ENCODE results near the gene B3GALT6. TPM values are rescaled to one million over a fixed set of nuclear protein-coding genes. Genes with fewer than 3 reads are reported as not detected.

The B3GALT6 gene
- total and polyA plus RNA-seq, 12 donors: 7.3 to 16.2 (median 9.1) TPM

GRCh38 chr1:1253972-1254666 lies 22.1 kb downstream of the B3GALT6 start:
- 95 to 96% methylated on average over 43 to 50 of the region's 50 CpGs for WGBS, 2 donors
- DNase-seq (no peak), ATAC-seq (no peak)
- TF ChIP-seq CTCF (IDR thresholded peaks at IDR 0.05): no peak
- H3K27me3 ChIP-seq: no peaks in the 10 kb centered on the region
- no peak overlapping the region for H3K27ac ChIP-seq
- intact Hi-C loops (cut with DNase I): loop anchor here in 4 of 10 donors (5.0 kb wide), 2 partner anchors 132 to 137 kb away; partner anchors contain the start of gene C1orf159 (in 1 of the 4)
- peaks cover 0 to 65% (median 37%) of the 10 kb centered on the region in 9 donors for H3K36me3 ChIP-seq
- peaks cover 0 to under 1% (median 0%) of the 10 kb centered on the region in 9 donors for H3K4me1 ChIP-seq
- no peaks in the 10 kb centered on the region for H3K9me3 ChIP-seq
- no peak overlapping the region for H3K4me3 ChIP-seq

- Histone ChIP-seq H3K36me3 (peaks cover 0 to 70% (median 37%) of the 10 kb centered on the region in 9 donors), H3K9me3 (no peaks in the 10 kb centered on the region), H3K4me1 (peaks cover 0 to 6% (median under 1%) of the 10 kb centered on the region in 9 donors), H3K27me3 (no peaks in the 10 kb centered on the region), H3K27ac (no peak overlapping the region), H3K4me3 (no peak overlapping the region)
- ATAC-seq (no peak), DNase-seq (no peak)
- 89 to 91% methylated on average over 21 of the region's 21 CpGs for WGBS, 2 donors
- TF ChIP-seq CTCF (IDR thresholded peaks at IDR 0.05): no peak
- intact Hi-C loops (cut with DNase I): loop anchor here in 4 of 10 donors (5.0 kb wide), 2 partner anchors 132 to 137 kb away; partner anchors contain the start of gene C1orf159 (in 1 of the 4)
Measured at GRCh38 chr1:1254667-1254998, 22.6 kb downstream of the B3GALT6 start.

- peaks cover 0 to 73% (median 37%) of the 10 kb centered on the region in 9 donors for H3K36me3 ChIP-seq
- DNase-seq (no peak), ATAC-seq (no peak)
- no peak for TF ChIP-seq CTCF (IDR thresholded peaks at IDR 0.05)
- intact Hi-C loops (cut with DNase I): no loop called here
- peaks cover 0 to 8% (median 4%) of the 10 kb centered on the region in 9 donors for H3K4me1 ChIP-seq
- no peaks in the 10 kb centered on the region for H3K27me3 ChIP-seq
- WGBS, 2 donors: 94% methylated on average over 26 of the region's 26 CpGs
- H3K27ac ChIP-seq: no peak overlapping the region
- no peak overlapping the region for H3K4me3 ChIP-seq
- no peaks in the 10 kb centered on the region for H3K9me3 ChIP-seq
Measured at GRCh38 chr1:1255078-1255477, 23.0 kb downstream of the B3GALT6 start.

- WGBS, 2 donors: 89% methylated on average over 10 of the region's 10 CpGs
Measured at GRCh38 chr1:1255611-1256010, 23.6 kb downstream of the B3GALT6 start.

More at GRCh38 chr1:1255611-1256010, 23.6 kb downstream of the B3GALT6 start:
- intact Hi-C loops (cut with DNase I): no loop called here
- Histone ChIP-seq H3K36me3 (peaks cover 0 to 78% (median 37%) of the 10 kb centered on the region in 9 donors), H3K4me1 (peaks cover 0 to 13% (median 5%) of the 10 kb centered on the region in 9 donors), H3K4me3 (no peak overlapping the region), H3K9me3 (no peaks in the 10 kb centered on the region), H3K27ac (no peak overlapping the region), H3K27me3 (no peaks in the 10 kb centered on the region)
- no peak for TF ChIP-seq CTCF (IDR thresholded peaks at IDR 0.05)
- no peak for DNase-seq
- ATAC-seq: no peak
